Raji (cell line): ENCODE measurements around the gene PHC2.
A peak's percentile ranks its signal among the peaks of the same experiment; 100 is the strongest.

Experiments used
- POLR2A ChIP-seq: IDR thresholded peaks from 2 replicates; pipeline ENCODE4 v1.6.1; 2011; ENCODE audit warnings: low read depth, low read length, control low read depth; ENCODE audit not compliant: insufficient read depth

The PHC2 gene

DNA sequence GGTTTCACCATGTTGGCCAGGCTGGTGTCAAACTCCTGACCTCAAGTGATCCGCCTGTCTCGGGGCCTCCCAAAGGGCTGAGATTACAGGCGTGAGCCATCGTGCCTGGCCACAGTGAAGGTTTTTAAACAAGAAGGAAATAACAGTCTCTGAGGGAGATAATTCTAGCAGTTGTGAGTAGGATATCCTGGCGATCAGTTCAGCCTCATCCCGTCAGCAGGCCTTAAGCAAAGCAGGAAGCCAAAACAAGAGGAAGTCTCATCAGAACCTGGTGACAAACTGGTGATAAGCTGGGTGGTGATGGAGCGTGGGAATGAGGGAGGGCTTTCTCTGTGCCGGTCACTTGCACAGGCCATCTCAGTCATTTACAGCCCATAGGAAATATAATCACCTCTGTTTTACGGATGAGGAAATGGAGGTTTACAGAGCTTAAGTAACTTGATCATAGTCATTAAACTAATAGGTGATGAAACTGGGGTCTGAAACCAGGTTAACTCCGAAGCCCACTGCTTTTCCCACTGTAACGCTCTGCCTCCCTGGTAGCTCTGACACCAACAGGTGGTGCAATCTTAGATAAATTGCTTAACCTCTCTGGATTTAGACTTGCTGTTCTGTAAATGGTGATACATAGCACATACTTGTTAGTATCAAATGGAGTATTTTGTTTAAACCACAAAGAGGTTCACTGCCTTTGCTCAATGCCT lies 69.2 kb downstream of the PHC2 start:
- no peak for TF ChIP-seq POLR2A

DNA sequence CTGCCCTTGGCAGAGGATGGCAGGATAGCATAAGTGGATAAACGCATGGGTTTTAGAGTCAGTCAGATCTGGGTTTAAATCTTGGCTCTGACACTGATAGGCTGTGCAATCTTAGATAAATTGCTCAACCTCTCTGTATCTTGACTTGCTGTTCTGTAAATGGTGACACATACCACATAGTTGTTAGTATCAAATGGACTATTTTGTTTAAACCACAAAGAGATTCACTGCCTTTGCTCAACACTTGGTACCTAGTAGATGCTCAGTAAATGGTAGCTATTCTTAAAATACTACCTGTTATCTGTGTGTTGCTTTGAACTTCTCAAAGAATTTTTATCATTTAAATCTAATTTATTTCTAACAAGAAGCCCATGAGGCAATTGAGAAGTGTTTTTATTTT lies 70.5 kb downstream of the PHC2 start:
- no peak for TF ChIP-seq POLR2A

DNA sequence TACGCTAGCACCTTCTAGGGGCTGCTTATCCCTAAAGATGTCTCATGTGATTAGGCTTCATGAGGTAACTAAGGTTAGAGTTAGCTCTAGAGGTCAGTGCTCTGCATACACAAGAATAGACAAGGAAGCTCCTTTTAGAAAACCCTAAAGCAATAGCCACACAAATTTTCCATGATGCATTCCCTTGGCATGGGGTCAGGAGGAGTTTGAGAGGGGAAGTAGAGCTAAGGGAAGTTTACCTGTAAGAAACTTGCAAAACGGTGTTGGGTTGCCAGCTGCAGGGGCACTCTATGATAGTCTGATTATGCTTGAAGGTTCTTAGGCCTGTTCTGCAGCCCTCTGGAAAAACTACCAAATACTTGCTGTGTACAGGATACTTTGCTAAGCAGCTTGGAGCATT lies 71.0 kb downstream of the PHC2 start:
- no peak for TF ChIP-seq POLR2A

DNA sequence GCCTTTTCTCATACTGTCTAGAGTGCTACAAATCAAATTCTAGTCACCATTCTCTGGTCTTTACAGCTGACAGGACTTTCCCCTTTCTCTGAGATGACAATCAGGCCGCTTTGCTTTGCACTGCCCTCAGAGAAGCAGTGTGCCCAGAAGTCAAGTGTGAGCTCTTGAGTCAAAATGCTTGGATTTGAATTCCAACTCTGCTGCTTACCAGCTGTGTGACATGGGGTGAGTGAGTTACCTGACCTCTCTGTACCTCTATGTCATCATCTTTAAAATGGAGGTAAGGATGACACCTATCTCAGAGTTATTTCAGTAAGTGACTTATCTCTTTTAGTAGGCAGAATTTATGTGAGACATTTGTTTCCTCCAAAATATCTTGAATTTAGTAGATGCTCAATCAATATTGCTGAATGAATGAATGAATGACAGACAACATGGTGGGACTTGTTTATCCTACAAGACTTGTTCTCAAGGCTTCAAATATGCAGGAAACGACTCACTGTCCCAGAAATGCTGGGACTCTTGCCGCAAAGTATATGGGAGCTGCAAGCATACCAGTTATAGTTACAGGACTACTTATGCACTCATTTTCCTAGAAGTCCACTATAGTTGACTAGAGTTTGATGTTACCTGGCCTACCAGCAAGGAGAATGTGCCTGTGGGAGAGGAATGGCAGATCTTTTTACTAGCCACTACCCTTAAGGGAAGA lies 71.9 kb downstream of the PHC2 start:
- no peak for TF ChIP-seq POLR2A

GRCh38 chr1:33358114-33358794 lies 72.6 kb downstream of the PHC2 start:
- no peak for TF ChIP-seq POLR2A

DNA sequence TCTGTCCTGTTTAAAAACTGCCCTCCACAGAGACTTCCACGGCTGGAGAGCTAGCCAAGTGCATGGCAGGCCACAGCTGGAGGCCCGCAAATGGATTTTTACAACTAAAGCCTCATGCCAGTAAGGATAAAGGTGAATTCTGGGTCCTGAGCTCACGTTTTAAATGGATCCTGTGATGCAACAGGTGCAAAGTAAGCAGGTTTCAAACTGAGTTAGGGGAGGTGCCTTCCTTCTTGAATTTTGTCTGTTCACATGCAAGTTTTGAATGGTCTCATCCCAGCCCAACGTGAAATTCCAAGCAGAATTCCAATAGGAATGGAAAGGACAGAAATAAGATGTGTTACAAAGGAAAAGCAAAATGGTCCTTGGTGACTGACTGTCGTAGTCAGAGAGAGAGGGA lies 73.8 kb downstream of the PHC2 start:
- no peak for TF ChIP-seq POLR2A

GRCh38 chr1:33354707-33355316 lies 76.1 kb downstream of the PHC2 start:
- no peak for TF ChIP-seq POLR2A

DNA sequence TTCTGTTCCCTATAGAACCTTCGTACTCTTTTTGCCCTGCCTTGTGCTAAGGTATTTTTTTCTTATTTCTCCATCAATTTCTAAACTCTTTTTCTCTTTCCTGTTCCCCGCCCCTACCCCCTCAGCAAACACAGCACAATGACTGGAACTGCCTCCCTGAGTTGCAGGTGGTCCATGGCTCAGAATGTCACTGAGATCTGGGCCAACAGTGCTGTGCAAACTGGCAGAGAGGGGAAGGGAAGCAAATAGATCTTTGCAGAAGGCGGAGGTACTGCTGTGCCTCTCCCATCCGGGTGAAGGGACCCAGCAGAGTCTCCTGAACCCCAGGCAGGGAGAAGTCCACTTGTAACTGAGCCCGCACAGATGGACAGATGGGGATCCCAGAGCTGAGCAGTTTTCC lies 77.4 kb downstream of the PHC2 start:
- no peak for TF ChIP-seq POLR2A

DNA sequence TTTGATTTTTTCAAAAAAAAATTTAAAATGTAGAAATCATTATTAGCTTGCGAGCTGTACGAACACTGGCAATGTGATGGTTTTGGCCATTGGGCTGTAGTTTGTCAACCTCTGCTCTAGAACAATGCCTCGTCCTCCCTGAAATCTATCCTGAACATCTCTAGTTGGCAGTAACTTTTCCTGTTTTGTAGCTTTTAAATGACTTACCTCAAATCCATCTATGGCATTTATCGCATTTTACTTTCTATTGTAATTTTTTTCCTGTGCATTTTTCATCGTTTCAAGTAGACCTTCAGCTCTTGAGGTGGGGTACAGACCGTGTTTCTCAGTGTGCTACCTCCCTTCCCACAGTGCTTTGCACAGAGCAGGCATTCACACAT lies 79.6 kb downstream of the PHC2 start:
- TF ChIP-seq POLR2A = no peak

DNA sequence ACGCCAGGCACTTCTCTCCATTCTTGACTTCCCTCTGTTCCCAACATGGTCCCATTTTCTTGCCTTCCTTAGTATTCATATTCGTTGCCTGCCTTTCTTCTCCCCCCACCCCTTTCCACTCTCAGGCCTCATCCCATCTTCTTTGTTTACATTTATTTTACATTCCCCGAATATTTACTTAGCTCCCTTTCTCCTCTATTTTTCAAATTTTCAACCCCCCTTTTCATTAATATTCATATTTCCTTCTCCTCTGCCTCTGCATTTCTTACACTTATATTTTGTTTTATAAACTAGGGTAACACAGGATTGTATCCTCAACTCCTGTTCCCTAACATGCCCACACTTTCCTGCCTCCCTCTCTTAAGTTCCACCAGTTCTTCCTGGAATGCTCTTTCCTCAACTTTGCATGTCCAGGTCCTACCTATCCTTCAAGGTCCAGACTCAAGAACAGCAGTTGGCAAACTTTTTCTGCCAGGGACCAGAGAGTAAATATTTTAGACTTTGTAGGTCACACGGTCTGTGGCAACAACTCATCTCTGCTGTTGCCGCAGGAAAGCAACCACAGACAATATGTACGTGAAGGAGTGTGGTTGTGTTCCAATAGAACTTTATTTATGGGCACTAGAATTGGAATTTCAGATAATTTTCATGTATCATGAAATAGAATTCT lies 80.1 kb downstream of the PHC2 start:
- TF ChIP-seq POLR2A = no peak

DNA sequence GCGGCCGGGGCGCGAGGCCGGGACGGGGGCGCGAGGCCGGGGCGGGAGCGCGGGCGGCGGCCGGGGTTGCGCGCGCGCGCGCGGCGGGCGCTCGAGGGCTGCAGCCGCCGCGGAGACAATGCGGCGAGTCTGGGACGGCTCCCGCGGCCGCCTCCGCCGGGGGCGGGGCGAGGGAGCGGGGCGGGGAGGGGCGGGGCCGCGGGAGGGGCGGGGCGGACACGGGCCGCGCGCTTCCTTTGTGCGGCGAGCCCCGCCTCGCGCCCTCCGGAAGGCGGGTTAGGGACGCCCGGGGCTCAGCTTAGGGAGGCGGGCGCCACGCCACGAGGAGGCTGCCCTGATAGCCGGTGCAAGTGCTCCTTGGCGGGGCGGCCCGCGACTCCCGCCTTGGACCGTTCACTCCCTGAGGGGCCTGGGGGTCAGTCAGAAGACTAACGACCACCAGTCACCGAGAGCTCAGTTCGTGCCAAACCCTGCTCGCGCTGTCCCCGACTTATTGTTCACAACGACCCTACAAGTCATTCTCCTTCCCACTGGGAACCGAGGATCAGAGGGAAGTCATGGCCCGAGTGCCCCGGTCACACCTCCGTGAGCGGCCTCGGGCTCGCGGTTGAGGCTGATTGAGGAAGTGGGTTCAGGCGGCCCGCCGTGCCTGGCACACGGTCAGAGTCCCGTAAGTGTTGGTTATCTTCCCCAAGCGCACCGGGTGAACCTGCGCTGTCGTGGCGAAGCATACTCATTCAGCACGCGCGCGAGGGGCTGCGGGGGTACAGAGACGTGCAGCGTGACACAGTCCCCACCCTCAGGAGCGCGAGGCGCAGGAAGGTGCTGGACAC lies 80.9 kb downstream of the PHC2 start:
- TF ChIP-seq POLR2A = peak; percentile 90

- no peak for TF ChIP-seq POLR2A
Observed at GRCh38 chr1:33349081-33349759, 81.7 kb downstream of the PHC2 start.

GRCh38 chr1:33348676-33349080 lies 82.2 kb downstream of the PHC2 start:
- no peak for TF ChIP-seq POLR2A

- TF ChIP-seq POLR2A = no peak
Observed at GRCh38 chr1:33348194-33348593, 82.7 kb downstream of the PHC2 start.
